A673 (cell line): ENCODE measurements around the gene FOXF2.

Experiments used
- CTCF ChIP-seq: fragments of 300-800, 200-600 bp; sonication (generic); conservative IDR thresholded peaks from 2 replicates; pipeline ENCODE4 v1.5.1; 2017; ENCODE audit warnings: low read depth, mild to moderate bottlenecking, antibody characterized with exemption, low read length, moderate library complexity, mixed read lengths
- EZH2 ChIP-seq: fragments of 200-600 bp; sonication (generic); IDR thresholded peaks from 2 replicates; pipeline ENCODE4 v1.6.1; 2017; ENCODE audit warnings: borderline replicate concordance, low read depth, mild to moderate bottlenecking, mixed read lengths, antibody characterized with exemption, low read length; ENCODE audit not compliant: poor library complexity, severe bottlenecking

GRCh38 chr6:1387538-1387875 is 1.9 kb upstream of the FOXF2 start:
- no peak for TF ChIP-seq CTCF
- no peak for TF ChIP-seq EZH2
